Measurements from ENCODE around the gene C2orf92. TPM values are rescaled to one million over a fixed set of nuclear protein-coding genes. Genes with fewer than 3 reads are reported as not detected.

C2orf92 gene
- total and polyA plus RNA-seq, 2 donors (not counting 3 experiments of a cell fraction or from before 2014, with no cell fraction given): 1.8 to 7.9 TPM

DNA sequence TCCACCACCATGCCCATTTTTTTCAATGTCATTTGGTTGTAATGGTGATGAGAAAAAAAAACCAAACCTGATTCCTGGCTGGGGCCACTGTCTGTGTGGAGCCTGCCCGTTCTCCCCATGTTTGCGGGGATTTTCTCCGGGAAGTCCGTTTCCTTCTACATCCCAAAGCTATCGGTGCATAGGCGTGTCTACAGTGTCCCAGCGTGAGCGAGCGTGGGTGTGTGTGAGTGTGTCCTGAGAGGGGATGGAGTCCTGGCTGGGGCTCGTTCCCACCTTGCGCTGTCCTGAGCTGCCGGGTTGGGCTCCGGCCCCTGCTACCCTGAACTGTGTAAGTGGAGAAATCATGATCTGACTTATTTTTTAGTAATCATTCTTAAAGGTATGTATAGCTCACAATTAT, 36.6 kb downstream of the C2orf92 start:
- CTCF ChIA-PET: interaction anchor here (1.8 kb wide), 1 partner anchor 18 kb away, joined by 4 read pairs; no protein-coding TSS in a partner anchor

More for the DNA sequence above, 36.6 kb downstream of the C2orf92 start:
- intact Hi-C loops (cut with micrococcal nuclease): no loop called here
- Histone ChIP-seq H3K27me3 (ENCODE audit: control insufficient read depth in 2 of 2, insufficient read depth in 2 of 2, low read length in 2 of 2) (peaks cover 2% of the 10 kb centered on the region in 2 experiments), H3K27ac (ENCODE audit: insufficient read depth, low read depth, low read length) (no peak overlapping the region), H2AFZ (ENCODE audit: low read depth, low read length) (no peak overlapping the region), H3K4me3 (replicated peaks in 1 of 3; ENCODE audit: insufficient read depth in 1 of 3, low read depth in 1 of 3, low read length in 3 of 3) (no peak overlapping the region), H4K20me1 (replicated peaks; ENCODE audit: control insufficient read depth, extremely low read depth, insufficient read depth, low read length) (no peaks in the 10 kb centered on the region), H3K9me3 (replicated peaks; ENCODE audit: control insufficient read depth, insufficient read depth, low read length) (no peaks in the 10 kb centered on the region), H3K79me2 (ENCODE audit: control insufficient read depth, insufficient read depth, low read length) (no peaks in the 10 kb centered on the region), H3K9ac (replicated peaks; ENCODE audit: extremely low read depth, insufficient read depth, low read length) (no peak overlapping the region), H3K36me3 (ENCODE audit: control insufficient read depth in 2 of 2, extremely low read depth in 1 of 2, insufficient read depth in 2 of 2, low read length in 2 of 2) (no peaks in the 10 kb centered on the region), H3K4me1 (ENCODE audit: control insufficient read depth, extremely low read depth, insufficient read depth, low read length) (no peaks in the 10 kb centered on the region), H3K9me1 (replicated peaks; ENCODE audit: control insufficient read depth, extremely low read depth, insufficient read depth, low read length) (no peaks in the 10 kb centered on the region), H3K4me2 (ENCODE audit: insufficient read depth, low read length) (no peak overlapping the region)
- TF ChIP-seq JUN (IDR thresholded peaks at IDR 0.05; ENCODE audit: borderline replicate concordance, insufficient read depth, insufficient read length, low read depth): no peak
- no peak for TF ChIP-seq MYC (IDR thresholded peaks at IDR 0.05; ENCODE audit: low read depth, low read length)
- no peak for TF ChIP-seq EZH2 (IDR thresholded peaks at IDR 0.05; ENCODE audit: borderline replicate concordance, low read depth, low read length, severe bottlenecking)
- TF ChIP-seq GATA2 (IDR thresholded peaks at IDR 0.05; ENCODE audit: insufficient read depth, insufficient read length, low read depth, low read length): no peak
- no peak for TF ChIP-seq FOS (IDR thresholded peaks at IDR 0.05; ENCODE audit: borderline replicate concordance, insufficient read depth, low read length)
- TF ChIP-seq CTCF (IDR thresholded peaks at IDR 0.05; ENCODE audit: extremely low read depth in 1 of 2, insufficient read depth in 1 of 2, low read depth in 1 of 2, low read length in 2 of 2): no peak
- no peak for TF ChIP-seq POLR2A (IDR thresholded peaks at IDR 0.05; ENCODE audit: low read depth, low read length)
- TF ChIP-seq POLR2AphosphoS5 (IDR thresholded peaks at IDR 0.05; ENCODE audit: insufficient read depth, low read depth, low read length): no peak
- dilution Hi-C loops (cut with MboI; ENCODE audit: extremely low pct_ligation_motif_present, low sequenced_read_pairs): no loop called here
- FAIRE-seq (no peak), DNase-seq (ENCODE audit: low read depth, low spot score) (no peak)
- POLR2A ChIA-PET: no interaction called here
- BruUV-seq (replicated peaks): no TSS peak

Data from endothelial cell of umbilical vein (primary cell).